Panc1 (cell line): ENCODE data around the gene STARD13. TPM values are rescaled to one million over a fixed set of nuclear protein-coding genes. Genes with fewer than 3 reads are reported as not detected.

Experiments
- ATAC-seq: fragments of 200-7000 bp; cut with Tn5 transposase; 2 replicates; pipeline ENCODE4 v1.9.1; 2020; ENCODE audit warnings: mild to moderate bottlenecking, moderate library complexity
- BruUV-seq: library from RNA; stranded (reverse); fragments of 400-500 nt; replicated peaks from 2 replicates; lab custom pipeline; 2021; lab: Mats Ljungman, UMichigan
- CTCF ChIA-PET: fragments of 300-600 bp; sonication (Branson Sonifier 250); formaldehyde crosslinking; loops from one replicate; lab custom pipeline; 2022; ENCODE audit warnings: antibody characterized with exemption; lab: Charles Lee
- POLR2A ChIA-PET: fragments of 300-600 bp; sonication (Branson Sonifier 250); formaldehyde crosslinking; loops from one replicate; lab custom pipeline; 2022; ENCODE audit warnings: antibody characterized with exemption; lab: Charles Lee
- DNase-seq: peaks from one replicate; pipeline ENCODE4 v3.0.0-alpha.2; 2010; ENCODE audit warnings: low read depth, low spot score
- H3K27ac ChIP-seq: 2 replicates; pipeline ENCODE4 v1.5.1; 2011; ENCODE audit warnings: mild to moderate bottlenecking, low read length, inconsistent platforms
- H3K27me3 ChIP-seq: fragments of 200-500 bp; sonication (Bioruptor generic); 2 replicates; pipeline ENCODE4 v1.6.0; 2014; ENCODE audit warnings: low read length, inconsistent platforms; ENCODE audit not compliant: control insufficient read depth, insufficient read depth
- H3K36me3 ChIP-seq: fragments of 200-500 bp; sonication (Bioruptor generic); 2 replicates; pipeline ENCODE4 v1.5.1; 2014; ENCODE audit warnings: inconsistent platforms, mild to moderate bottlenecking, low read length, moderate library complexity; ENCODE audit not compliant: control insufficient read depth, insufficient read depth
- H3K4me1 ChIP-seq: 2 replicates; pipeline ENCODE4 v1.5.1; 2011; ENCODE audit warnings: inconsistent platforms, mild to moderate bottlenecking, low read length, moderate library complexity; ENCODE audit not compliant: control insufficient read depth, insufficient read depth
- H3K4me3 ChIP-seq, 2 experiments: 2 replicates each; pipeline ENCODE4 v1.5.1; 2011 to 2012; ENCODE audit warnings: low read depth in 2 of 2, low read length in 2 of 2, mild to moderate bottlenecking in 2 of 2, inconsistent platforms in 1 of 2, moderate library complexity in 1 of 2
- H3K9me3 ChIP-seq: fragments of 200-500 bp; sonication (Bioruptor generic); 2 replicates; pipeline ENCODE4 v1.5.1; 2014; ENCODE audit warnings: low read depth, mild to moderate bottlenecking, inconsistent platforms, low read length, moderate library complexity; ENCODE audit not compliant: control insufficient read depth, insufficient read depth
- POLR2AphosphoS5 ChIP-seq: IDR thresholded peaks from 2 replicates; pipeline ENCODE4 v1.6.1; 2012; ENCODE audit warnings: mild to moderate bottlenecking, low read depth, low read length, moderate library complexity
- SIN3A ChIP-seq: IDR thresholded peaks from 2 replicates; pipeline ENCODE4 v1.6.1; 2012; ENCODE audit warnings: low read depth, mild to moderate bottlenecking, low read length, moderate library complexity, borderline replicate concordance; ENCODE audit not compliant: insufficient read depth
- TCF7L2 ChIP-seq: IDR thresholded peaks from 2 replicates; pipeline ENCODE4 v1.6.1; 2011; ENCODE audit warnings: mild to moderate bottlenecking, low read depth, low read length, inconsistent platforms
- in situ Hi-C: cut with HindIII; loops from 2 replicates; pipeline ENCODE4 v1.10.0; 2016; ENCODE audit warnings: low sequenced_read_pairs, low pct_unique_long_range_greater_than_20kb
- intact Hi-C: fragments of 100-400 bp; cut with micrococcal nuclease; formaldehyde crosslinking; loops from one replicate; pipeline ENCODE4 v1.10.0; 2022; ENCODE audit not compliant: unreplicated experiment
- total RNA-seq: library from RNA; stranded (reverse); gene quantifications from one replicate; pipeline ENCODE4 v1.2.1, GENCODE V29; 2021; ENCODE audit not compliant: unreplicated experiment
- TF ChIP-seq, protein P1 (sequence below): fragments of 450-650 bp; IDR thresholded peaks from 2 replicates; pipeline ENCODE4 v1.5.1; 2017; ENCODE audit warnings: mild to moderate bottlenecking
- TF ChIP-seq, protein P2 (sequence below), 2 experiments: IDR thresholded peaks; 2 replicates each; pipeline ENCODE4 v1.6.1; 2011 to 2012; ENCODE audit warnings: low read depth in 2 of 2, control low read depth in 1 of 2, low read length in 1 of 2, mild to moderate bottlenecking in 1 of 2, moderate library complexity in 1 of 2; ENCODE audit not compliant: insufficient read depth in 1 of 2

STARD13 gene
- total RNA-seq, 1 experiment from 2014 or later: 6.5 TPM

DNA sequence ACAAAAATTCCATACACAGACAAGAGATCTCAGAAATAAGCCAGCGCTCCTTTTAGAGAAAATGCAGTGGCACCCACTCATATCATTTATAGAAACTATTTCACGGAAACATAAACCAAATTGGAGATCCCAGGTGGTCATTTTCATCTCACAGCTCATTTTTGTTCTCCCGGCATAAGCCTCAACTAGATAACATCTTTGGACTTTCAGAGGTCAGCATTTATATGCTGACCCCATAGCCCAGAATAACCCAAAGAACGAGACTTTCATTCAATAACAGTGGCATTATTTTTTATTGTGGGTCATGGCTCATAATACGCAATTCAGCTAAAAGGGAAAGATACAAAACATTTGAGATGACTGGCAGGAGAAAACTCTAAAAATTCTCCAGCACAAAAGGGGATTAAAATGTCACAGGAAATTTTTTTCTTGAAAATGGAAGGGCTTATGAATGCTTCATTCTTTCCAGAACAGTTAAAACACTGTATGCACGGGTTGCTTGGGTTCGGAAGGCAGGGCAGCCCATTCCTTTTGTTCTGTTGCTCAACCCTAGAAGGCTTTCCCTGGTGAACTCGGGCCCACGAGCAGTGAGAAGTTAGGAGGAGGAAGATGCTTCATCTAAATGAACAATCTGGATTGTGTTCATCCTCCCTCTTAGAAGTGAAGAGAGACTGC, 24.0 kb downstream of the STARD13 start:
- BruUV-seq: no TSS peak
- in situ Hi-C loops: no loop called here
- Histone ChIP-seq H3K9me3 (no peaks in the 10 kb centered on the region), H3K4me1 (peaks cover 7% of the 10 kb centered on the region), H3K27me3 (no peaks in the 10 kb centered on the region), H3K36me3 (no peaks in the 10 kb centered on the region), H3K27ac (peak overlapping the region; percentile 68; the same call in 1 of the 2 replicates), H3K4me3 (peak overlapping the region in 1 of 2 experiments; percentile 17; a peak in 2 of 4 replicates)
- ChIA-PET POLR2A (no interaction called here), CTCF (no interaction called here)
- no peak for DNase-seq
- TF ChIP-seq, protein P1, sequence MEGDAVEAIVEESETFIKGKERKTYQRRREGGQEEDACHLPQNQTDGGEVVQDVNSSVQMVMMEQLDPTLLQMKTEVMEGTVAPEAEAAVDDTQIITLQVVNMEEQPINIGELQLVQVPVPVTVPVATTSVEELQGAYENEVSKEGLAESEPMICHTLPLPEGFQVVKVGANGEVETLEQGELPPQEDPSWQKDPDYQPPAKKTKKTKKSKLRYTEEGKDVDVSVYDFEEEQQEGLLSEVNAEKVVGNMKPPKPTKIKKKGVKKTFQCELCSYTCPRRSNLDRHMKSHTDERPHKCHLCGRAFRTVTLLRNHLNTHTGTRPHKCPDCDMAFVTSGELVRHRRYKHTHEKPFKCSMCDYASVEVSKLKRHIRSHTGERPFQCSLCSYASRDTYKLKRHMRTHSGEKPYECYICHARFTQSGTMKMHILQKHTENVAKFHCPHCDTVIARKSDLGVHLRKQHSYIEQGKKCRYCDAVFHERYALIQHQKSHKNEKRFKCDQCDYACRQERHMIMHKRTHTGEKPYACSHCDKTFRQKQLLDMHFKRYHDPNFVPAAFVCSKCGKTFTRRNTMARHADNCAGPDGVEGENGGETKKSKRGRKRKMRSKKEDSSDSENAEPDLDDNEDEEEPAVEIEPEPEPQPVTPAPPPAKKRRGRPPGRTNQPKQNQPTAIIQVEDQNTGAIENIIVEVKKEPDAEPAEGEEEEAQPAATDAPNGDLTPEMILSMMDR: no peak
- ATAC-seq: peak; percentile 50
- intact Hi-C loops: no loop called here

DNA sequence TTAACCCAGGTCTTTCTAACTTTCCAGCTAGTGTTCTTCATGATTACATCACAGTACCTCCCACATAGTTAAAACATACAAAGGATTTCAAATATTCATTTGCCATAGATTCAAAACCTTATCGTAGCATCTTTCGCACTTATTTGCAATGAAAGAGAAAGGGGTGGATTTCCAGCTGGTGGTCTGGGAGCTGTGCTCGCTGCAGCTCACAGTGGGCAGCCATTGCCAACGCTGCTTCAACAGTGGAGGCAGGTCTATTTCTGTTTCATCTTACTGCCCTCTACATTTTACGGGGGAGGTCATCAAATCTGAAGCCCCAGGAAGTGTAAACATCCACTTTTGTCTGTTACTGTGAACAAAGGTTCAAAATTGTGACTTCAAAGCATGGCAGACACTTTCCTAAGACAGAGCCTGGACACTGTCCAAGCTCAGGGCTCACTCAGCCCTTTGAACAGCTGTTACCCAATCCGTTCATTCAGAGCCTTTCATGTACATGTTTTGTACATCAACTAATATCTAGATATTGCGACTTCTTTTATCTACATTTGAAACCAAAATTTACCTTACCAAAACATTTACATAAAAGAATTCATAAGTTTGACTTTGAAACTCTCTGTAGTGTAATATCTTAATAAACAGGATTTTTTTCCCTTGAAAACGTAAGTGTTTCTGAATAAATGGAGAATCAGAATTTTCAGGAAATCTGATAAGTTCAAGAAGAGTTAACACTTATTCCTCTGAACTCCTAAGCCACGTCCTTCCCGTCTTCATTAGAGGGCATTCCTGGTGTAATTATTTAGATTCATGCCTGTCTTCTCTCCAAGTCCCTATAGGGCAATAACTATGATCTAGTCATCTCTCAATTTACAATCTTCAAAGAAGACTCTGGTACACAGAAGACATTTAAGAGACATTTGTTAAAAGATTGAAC, 25.1 kb downstream of the STARD13 start:
- H3K4me3 ChIP-seq: no peak overlapping the region
- ChIA-PET POLR2A (no interaction called here), CTCF (no interaction called here)
- no peaks in the 10 kb centered on the region for H3K27me3 ChIP-seq
- DNase-seq: no peak
- 0 out of 2 replicates have a peak overlapping the region, but pooled peaks have one; percentile 23 for H3K27ac ChIP-seq
- peaks cover 7% of the 10 kb centered on the region for H3K4me1 ChIP-seq
- in situ Hi-C loops (no loop called here), intact Hi-C loops (no loop called here)
- no peak for TF ChIP-seq POLR2AphosphoS5
- TF ChIP-seq TCF7L2: no peak
- TF ChIP-seq, protein P2, sequence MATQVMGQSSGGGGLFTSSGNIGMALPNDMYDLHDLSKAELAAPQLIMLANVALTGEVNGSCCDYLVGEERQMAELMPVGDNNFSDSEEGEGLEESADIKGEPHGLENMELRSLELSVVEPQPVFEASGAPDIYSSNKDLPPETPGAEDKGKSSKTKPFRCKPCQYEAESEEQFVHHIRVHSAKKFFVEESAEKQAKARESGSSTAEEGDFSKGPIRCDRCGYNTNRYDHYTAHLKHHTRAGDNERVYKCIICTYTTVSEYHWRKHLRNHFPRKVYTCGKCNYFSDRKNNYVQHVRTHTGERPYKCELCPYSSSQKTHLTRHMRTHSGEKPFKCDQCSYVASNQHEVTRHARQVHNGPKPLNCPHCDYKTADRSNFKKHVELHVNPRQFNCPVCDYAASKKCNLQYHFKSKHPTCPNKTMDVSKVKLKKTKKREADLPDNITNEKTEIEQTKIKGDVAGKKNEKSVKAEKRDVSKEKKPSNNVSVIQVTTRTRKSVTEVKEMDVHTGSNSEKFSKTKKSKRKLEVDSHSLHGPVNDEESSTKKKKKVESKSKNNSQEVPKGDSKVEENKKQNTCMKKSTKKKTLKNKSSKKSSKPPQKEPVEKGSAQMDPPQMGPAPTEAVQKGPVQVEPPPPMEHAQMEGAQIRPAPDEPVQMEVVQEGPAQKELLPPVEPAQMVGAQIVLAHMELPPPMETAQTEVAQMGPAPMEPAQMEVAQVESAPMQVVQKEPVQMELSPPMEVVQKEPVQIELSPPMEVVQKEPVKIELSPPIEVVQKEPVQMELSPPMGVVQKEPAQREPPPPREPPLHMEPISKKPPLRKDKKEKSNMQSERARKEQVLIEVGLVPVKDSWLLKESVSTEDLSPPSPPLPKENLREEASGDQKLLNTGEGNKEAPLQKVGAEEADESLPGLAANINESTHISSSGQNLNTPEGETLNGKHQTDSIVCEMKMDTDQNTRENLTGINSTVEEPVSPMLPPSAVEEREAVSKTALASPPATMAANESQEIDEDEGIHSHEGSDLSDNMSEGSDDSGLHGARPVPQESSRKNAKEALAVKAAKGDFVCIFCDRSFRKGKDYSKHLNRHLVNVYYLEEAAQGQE (IDR thresholded peaks at IDR 0.05; ENCODE audit: insufficient read depth in 1 of 2, low read depth in 2 of 2, low read length in 1 of 2): no peak
- TF ChIP-seq, protein P1: no peak
- TF ChIP-seq SIN3A: no peak
- no TSS peak for BruUV-seq
- H3K36me3 ChIP-seq: no peaks in the 10 kb centered on the region
- no peaks in the 10 kb centered on the region for H3K9me3 ChIP-seq
- no peak for ATAC-seq
